Upper lobe of left lung (tissue), 4 donors: ENCODE results near the gene MACIR.
A peak's percentile ranks its signal among the peaks of the same experiment; 100 is the strongest.

Source experiments
- CTCF ChIP-seq, 6 experiments: fragments of 450-650 bp in 4 of 6; fragments of 200-600 bp in 2 of 6; sonication (generic) in 2 of 6; IDR thresholded peaks; one replicate each; pipeline ENCODE4 v1.5.1; 2016 to 2019; ENCODE audit warnings: antibody characterized with exemption in 6 of 6
- POLR2A ChIP-seq, 4 donors: fragments of 450-650 bp; IDR thresholded peaks; one replicate each; pipeline ENCODE4 v1.5.1; 2016 to 2017; ENCODE audit warnings: antibody characterized with exemption in 4 of 4, mild to moderate bottlenecking in 2 of 4

DNA sequence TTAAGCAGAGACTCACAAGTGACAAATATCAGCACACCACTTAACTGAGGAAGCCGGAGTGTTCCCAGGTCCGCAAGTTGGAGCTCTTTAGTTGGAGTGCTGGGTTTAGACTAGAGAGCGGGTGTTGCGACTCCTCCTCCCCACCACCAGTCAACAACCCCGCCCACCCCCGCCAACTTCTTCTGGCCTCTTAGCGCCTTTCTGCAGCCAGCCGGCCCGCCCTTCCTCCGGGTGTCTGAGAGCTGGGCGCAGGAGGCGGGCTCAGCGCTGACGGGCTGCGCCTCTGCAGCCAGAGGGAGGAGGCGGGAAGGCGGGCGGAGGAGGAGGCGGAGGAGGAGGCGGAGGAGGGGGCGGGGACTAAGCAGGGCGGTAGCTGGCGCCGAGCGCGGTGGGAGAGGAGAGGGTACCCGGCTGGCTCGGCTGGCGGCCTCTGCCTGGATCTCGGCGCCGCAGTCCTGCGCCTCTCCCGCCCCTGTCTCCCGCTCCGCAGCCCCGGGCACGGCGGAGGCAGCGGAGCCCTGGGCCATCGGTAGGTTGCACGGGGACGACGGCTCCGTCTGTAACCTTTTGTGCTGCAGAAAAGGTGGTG is at the start of gene MACIR:
- TF ChIP-seq CTCF (IDR thresholded peaks at IDR 0.05) (no peak), POLR2A (IDR thresholded peaks at IDR 0.05) (peak in 3 of 4 donors; percentile 38 to 77 (median 73))
